Activated CD8-positive, alpha-beta T cell treated with anti-CD3 and anti-CD28 coated beads, Interleukin-2, amount 10 ng/mL, durations not matched to agents 7 days and 5 days (primary cell): ENCODE results near the gene TPRN. TPM values are rescaled to one million over a fixed set of nuclear protein-coding genes. Genes with fewer than 3 reads are reported as not detected.

ENCODE experiments used
- ATAC-seq: fragments of 150-1000 bp; cut with Tn5 transposase; one replicate; pipeline ENCODE4 v1.10.0; 2021; ENCODE audit warnings: moderate library complexity
- CTCF ChIA-PET: fragments of 350-600 bp; sonication (Branson Sonifier 250); formaldehyde crosslinking; loops from one replicate; lab custom pipeline; 2021; ENCODE audit warnings: antibody characterized with exemption; lab: Charles Lee
- POLR2A ChIA-PET: fragments of 350-600 bp; sonication (Branson Sonifier 250); formaldehyde crosslinking; loops from one replicate; lab custom pipeline; 2021; ENCODE audit warnings: antibody characterized with exemption; lab: Charles Lee
- DNase-seq: peaks from one replicate; pipeline ENCODE4 v3.0.0-alpha.2; 2020
- H3K27ac Mint-ChIP-seq: one replicate; pipeline ENCODE4 v1.8.0; 2021; ENCODE audit warnings: mild to moderate bottlenecking, mixed read lengths
- H3K27me3 Mint-ChIP-seq: one replicate; pipeline ENCODE4 v1.8.0; 2021; ENCODE audit warnings: low read depth, mixed read lengths
- H3K36me3 Mint-ChIP-seq: one replicate; pipeline ENCODE4 v1.8.0; 2021; ENCODE audit warnings: low read depth, mixed read lengths
- H3K4me1 Mint-ChIP-seq: one replicate; pipeline ENCODE4 v1.8.0; 2021; ENCODE audit warnings: low read depth, mixed read lengths
- H3K4me3 Mint-ChIP-seq: one replicate; pipeline ENCODE4 v1.8.0; 2021; ENCODE audit warnings: mild to moderate bottlenecking, mixed read lengths
- H3K9me3 Mint-ChIP-seq: one replicate; pipeline ENCODE4 v1.8.0; 2022; ENCODE audit warnings: mixed read lengths; ENCODE audit not compliant: insufficient read depth
- total RNA-seq, 2 experiments: library from RNA; stranded (reverse); gene quantifications; one replicate each; pipeline ENCODE4 v1.2.3, GENCODE V29; 2021

The TPRN gene
- total RNA-seq, 2 experiments from 2014 or later: 10.9 to 12.0 TPM

DNA sequence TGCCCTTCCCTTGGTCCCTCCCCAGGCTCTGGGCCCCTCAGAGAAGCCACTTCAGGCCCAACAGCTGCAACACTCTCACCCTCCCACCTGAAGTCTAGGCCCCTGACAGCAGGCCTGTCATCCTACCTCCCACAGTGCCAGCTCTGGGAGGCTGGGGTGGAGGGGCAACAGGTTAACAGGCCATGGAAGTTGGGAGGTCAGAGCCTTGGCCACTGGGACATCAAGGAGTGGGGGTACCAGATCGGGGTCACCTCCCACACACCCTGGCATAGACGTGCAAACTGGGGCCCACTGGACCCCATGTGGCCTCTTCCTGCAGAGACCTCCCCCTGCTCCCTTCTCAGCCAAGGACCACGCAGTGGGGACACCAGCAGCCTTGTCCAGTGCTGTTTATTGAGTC, 9.3 kb downstream of the TPRN start:
- no peaks in the 10 kb centered on the region for H3K27me3 Mint-ChIP-seq
- ChIA-PET POLR2A (interaction anchor here (0.8 to 1.3 kb wide), 2 partner anchors 14 to 62 kb away, joined by 3 to 5 read pairs; partner anchors contain the start of gene TMEM203), CTCF (interaction anchor here (1.5 to 1.7 kb wide), 2 partner anchors 36 to 72 kb away, joined by 4 read pairs; partner anchors contain the start of gene RNF224)
- DNase-seq (no peak), ATAC-seq (no peak)
- H3K36me3 Mint-ChIP-seq: peaks cover 8% of the 10 kb centered on the region
- H3K9me3 Mint-ChIP-seq: no peaks in the 10 kb centered on the region
- no peak overlapping the region for H3K4me3 Mint-ChIP-seq
- H3K27ac Mint-ChIP-seq: no peak overlapping the region
- H3K4me1 Mint-ChIP-seq: peaks cover 35% of the 10 kb centered on the region

DNA sequence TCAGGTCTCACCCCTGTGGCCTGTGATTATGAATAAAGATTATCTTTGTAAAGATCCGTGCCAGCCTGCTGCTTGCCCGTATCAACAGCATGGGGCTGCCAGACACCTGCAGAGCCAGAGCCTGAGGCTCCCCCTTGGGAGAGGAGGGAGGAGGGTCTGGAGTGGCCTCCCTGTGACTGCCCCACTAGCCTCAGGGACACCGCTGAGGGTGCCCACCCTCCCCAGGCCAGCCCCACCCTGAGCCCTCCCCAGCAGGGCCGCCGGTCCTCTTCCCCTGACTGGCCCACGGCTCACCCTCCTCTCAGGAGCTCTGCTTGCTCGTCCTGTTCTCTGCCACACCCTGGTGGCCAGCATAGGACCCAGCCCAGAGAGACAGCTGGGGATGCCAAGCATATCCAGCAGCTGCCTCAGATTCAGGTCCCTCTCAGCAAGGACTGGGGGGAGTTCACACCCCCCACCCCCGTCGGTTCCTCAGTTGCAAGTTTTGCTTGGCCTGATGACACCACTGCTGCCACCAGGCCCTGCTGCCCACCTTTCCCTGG, 10.2 kb downstream of the TPRN start:
- Mint-ChIP-seq H3K9me3 (no peaks in the 10 kb centered on the region), H3K27me3 (no peaks in the 10 kb centered on the region), H3K27ac (peak overlapping the region; percentile 61), H3K36me3 (peaks cover 8% of the 10 kb centered on the region), H3K4me3 (peak overlapping the region; percentile 97), H3K4me1 (peaks cover 38% of the 10 kb centered on the region)
- ATAC-seq (no peak), DNase-seq (no peak)
- CTCF ChIA-PET: interaction anchor here (1.3 to 3.4 kb wide), 5 partner anchors 8 to 71 kb away, joined by 3 to 23 read pairs (median 9); partner anchors contain the start of genes CYSRT1, RNF224 and TPRN
- POLR2A ChIA-PET: interaction anchor here (0.8 kb wide), 1 partner anchor 61 kb away, joined by 3 read pairs; no protein-coding TSS in a partner anchor

DNA sequence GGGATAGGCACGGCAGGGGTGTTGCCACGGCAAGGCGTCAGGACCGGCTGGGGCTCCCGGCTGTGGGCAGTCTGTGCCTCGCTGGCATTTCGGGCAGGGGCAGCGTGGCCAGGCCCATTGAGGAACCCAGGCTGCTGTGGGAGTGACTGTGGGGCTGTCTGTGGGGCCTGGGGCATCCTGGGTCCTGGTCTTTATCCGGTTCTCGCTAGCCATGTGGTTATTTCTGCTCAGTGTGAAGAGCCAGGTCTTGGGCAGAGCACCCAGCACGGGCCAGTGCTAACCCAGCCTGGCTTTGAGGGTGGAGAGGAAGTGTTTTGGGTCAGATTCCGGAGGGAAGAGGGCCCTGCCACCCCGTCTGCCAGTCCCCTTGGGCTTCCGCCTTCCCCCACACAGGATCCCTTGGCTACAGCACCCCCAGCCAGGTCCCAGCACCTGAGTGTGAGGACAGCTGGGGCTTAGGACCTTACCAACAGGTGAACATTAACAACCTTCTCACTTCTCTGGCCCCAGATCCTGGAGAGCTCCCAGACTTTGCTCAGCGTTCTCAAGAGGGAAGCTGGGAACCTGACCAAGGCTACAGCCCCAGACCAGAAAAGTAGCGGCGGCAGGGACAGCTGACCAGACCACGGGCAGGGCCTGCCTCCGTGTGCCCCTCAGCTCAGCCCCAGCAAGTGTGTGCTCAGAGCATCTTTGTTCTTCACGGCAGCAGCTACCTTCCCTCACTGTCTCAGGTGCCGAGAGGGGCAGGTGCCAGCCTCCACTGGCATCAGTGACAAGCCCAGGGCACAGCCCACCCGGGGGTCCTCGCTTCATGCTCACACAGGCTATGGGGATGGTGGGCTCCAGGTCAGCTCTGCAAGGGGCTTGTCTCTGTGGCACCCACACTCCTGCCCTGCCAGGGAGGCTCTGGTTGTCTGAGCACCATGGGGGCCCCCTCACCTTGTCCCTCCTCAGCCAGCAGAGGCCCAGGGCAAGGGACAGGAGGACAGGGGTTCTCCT, 10.9 kb downstream of the TPRN start:
- ChIA-PET POLR2A (interaction anchor here (0.6 to 3.2 kb wide), 21 partner anchors 9 to 120 kb away, joined by 3 to 28 read pairs (median 5); partner anchors contain the start of genes CYSRT1, LRRC26, MAN1B1 and RNF208), CTCF (interaction anchor here (0.7 to 3.4 kb wide), 20 partner anchors 9 to 154 kb away, joined by 3 to 23 read pairs (median 4); partner anchors contain the start of genes CYSRT1, MAN1B1, RNF208 and RNF224)
- H3K27ac Mint-ChIP-seq: peak overlapping the region; percentile 97
- peaks cover 38% of the 10 kb centered on the region for H3K4me1 Mint-ChIP-seq
- ATAC-seq: no peak
- no peaks in the 10 kb centered on the region for H3K27me3 Mint-ChIP-seq
- no peak for DNase-seq
- peaks cover 8% of the 10 kb centered on the region for H3K36me3 Mint-ChIP-seq
- H3K9me3 Mint-ChIP-seq: no peaks in the 10 kb centered on the region
- peak overlapping the region; percentile 97 for H3K4me3 Mint-ChIP-seq

DNA sequence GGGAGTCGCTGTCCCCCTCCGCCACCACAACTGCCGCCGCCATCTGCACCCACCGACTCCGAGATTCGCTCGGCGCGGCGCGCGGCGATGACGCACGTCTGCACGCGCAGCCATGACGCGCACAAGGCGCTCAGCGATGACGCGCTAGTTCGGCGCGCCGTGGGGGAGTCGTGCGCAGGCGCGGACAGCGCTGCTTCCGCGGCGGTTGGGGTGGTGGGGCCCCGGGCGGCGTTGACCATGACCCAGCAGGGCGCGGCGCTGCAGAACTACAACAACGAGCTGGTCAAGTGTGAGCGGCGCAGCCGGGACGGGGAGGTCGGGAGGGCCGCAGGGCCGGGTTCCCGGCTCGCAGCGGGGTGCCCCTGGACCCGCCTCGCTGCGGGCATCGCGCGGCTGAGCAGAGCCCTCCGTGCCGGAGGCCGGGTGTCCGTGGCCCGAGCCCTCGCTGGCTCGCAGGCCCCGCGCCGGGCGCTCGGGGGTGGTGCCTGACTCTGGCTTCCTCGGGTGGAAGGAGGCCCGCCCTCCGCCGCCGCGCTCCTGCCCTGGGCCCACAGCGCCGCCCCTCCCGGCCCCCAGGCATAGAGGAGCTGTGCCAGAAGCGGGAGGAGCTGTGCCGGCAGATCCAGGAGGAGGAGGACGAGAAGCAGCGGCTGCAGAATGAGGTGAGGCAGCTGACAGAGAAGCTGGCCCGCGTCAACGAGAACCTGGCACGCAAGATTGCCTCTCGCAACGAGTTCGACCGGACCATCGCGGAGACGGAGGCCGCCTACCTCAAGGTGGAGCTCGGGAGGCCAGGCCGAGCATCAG, 11.8 kb downstream of the TPRN start, which contains the start of the genes ANAPC2 and SSNA1:
ANAPC2 (minus strand) TSS at position 71 of the 807 bp plus-strand sequence; CDS start at position 43, 28 bp downstream.
SSNA1 (plus strand) TSS at position 187 of the 807 bp plus-strand sequence; CDS start at position 238, 51 bp downstream.
- Mint-ChIP-seq H3K36me3 (peaks cover 12% of the 10 kb centered on the region), H3K27me3 (no peaks in the 10 kb centered on the region), H3K9me3 (no peaks in the 10 kb centered on the region), H3K4me1 (peaks cover 42% of the 10 kb centered on the region), H3K4me3 (peak within 1 kb of the TSS; percentile 97), H3K27ac (peak within 1 kb of the TSS; percentile 97)
- ChIA-PET POLR2A (interaction anchor here (0.6 to 3.2 kb wide), 25 partner anchors 8 to 119 kb away, joined by 3 to 28 read pairs (median 4); partner anchors contain the start of genes CYSRT1, LRRC26, MAN1B1 and RNF208), CTCF (interaction anchor here (0.7 to 3.4 kb wide), 22 partner anchors 10 to 153 kb away, joined by 3 to 23 read pairs (median 4); partner anchors contain the start of genes CYSRT1, MAN1B1, RNF208 and RNF224)
- ATAC-seq (peak; percentile 81), DNase-seq (peak; percentile 93)

DNA sequence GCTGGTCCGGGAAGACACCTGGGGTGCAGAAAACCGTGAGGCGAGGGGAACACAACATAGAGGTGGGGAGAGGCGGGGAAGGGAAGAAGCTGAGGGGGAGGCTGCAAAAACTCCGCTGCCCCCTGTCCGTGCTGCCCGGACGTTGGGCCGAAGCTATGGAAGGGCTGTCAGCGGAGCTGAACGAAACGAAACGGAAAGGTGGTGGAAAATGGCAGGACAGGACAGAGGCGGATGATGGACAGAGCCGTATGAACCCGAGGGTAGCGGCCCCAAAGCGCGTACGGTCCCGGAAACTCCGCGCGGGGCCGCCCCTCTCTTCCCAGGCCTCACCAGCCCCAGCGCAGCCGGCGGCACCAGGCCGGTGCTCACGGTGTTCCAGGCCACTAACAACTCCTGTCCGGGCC, 12.5 kb downstream of the TPRN start:
- DNase-seq (no peak), ATAC-seq (no peak)
- H3K4me1 Mint-ChIP-seq: peaks cover 42% of the 10 kb centered on the region
- no peaks in the 10 kb centered on the region for H3K9me3 Mint-ChIP-seq
- POLR2A ChIA-PET: interaction anchor here (0.7 to 3.2 kb wide), 13 partner anchors 10 to 244 kb away, joined by 3 to 28 read pairs (median 4); partner anchors contain the start of genes CYSRT1, RNF208, SAPCD2 and TPRN
- peak overlapping the region; percentile 90 for H3K4me3 Mint-ChIP-seq
- H3K27me3 Mint-ChIP-seq: no peaks in the 10 kb centered on the region
- peak overlapping the region; percentile 96 for H3K27ac Mint-ChIP-seq
- CTCF ChIA-PET: interaction anchor here (1.2 to 3.4 kb wide), 12 partner anchors 10 to 120 kb away, joined by 3 to 23 read pairs (median 5); partner anchors contain the start of genes CYSRT1, RNF208, RNF224 and TPRN
- peaks cover 16% of the 10 kb centered on the region for H3K36me3 Mint-ChIP-seq

DNA sequence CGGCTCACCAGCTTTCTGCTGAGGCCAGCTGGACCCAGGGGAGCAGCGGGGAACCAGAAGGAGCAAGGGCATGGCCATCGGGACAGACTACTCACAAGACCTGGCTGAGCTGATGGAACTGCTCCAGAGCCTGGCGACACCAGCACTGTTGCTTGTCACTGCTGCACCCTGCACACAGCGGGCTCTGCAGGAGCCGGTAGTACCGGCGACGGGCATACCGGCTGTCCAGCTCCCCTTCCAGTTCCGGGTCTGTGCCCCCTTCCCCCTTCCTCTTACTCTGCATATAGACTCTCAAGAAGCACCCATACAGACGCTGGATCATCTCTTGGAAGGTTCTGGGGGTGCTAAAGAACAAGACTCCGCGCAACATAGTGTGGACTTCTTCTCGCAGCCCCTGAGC, 13.2 kb downstream of the TPRN start:
- Mint-ChIP-seq H3K4me3 (peak overlapping the region; percentile 90), H3K36me3 (peaks cover 16% of the 10 kb centered on the region), H3K4me1 (peaks cover 42% of the 10 kb centered on the region), H3K27me3 (no peaks in the 10 kb centered on the region), H3K9me3 (no peaks in the 10 kb centered on the region), H3K27ac (peak overlapping the region; percentile 96)
- ChIA-PET POLR2A (interaction anchor here (0.7 to 3.2 kb wide), 12 partner anchors 11 to 243 kb away, joined by 3 to 28 read pairs (median 4); partner anchors contain the start of genes CYSRT1, RNF208, SAPCD2 and TPRN), CTCF (interaction anchor here (1.2 to 3.4 kb wide), 6 partner anchors 11 to 119 kb away, joined by 3 to 23 read pairs (median 4); partner anchors contain the start of genes CYSRT1 and RNF224)
- no peak for ATAC-seq
- no peak for DNase-seq

DNA sequence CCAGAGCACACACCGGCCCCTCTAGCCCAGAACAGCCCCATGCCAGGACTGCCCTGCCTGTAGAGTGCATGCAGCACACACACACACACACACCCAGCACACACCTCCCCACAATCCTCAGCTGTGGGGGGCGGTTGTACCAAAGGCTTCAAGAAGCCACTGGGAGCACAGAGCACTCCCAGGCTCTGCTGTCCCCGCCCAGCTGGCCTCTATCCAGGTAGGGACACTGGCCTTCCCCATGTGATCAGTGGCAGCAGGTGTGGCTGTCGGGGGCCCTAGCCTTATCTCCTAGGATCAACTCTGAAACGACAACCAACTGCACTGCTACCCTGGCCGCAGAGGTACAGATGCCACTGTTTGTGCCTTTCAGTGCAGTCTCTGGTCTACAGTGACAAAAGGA, 14.2 kb downstream of the TPRN start:
- ChIA-PET CTCF (interaction anchor here (1.7 kb wide), 1 partner anchor 50 kb away, joined by 4 read pairs; no protein-coding TSS in a partner anchor), POLR2A (interaction anchor here (3.2 kb wide), 1 partner anchor 14 kb away, joined by 20 read pairs; the partner anchor contains the start of gene TPRN)
- Mint-ChIP-seq H3K4me1 (peaks cover 42% of the 10 kb centered on the region), H3K36me3 (peaks cover 20% of the 10 kb centered on the region), H3K27ac (peak overlapping the region; percentile 32), H3K9me3 (no peaks in the 10 kb centered on the region), H3K4me3 (peak overlapping the region; percentile 90), H3K27me3 (no peaks in the 10 kb centered on the region)
- ATAC-seq (no peak), DNase-seq (no peak)

DNA sequence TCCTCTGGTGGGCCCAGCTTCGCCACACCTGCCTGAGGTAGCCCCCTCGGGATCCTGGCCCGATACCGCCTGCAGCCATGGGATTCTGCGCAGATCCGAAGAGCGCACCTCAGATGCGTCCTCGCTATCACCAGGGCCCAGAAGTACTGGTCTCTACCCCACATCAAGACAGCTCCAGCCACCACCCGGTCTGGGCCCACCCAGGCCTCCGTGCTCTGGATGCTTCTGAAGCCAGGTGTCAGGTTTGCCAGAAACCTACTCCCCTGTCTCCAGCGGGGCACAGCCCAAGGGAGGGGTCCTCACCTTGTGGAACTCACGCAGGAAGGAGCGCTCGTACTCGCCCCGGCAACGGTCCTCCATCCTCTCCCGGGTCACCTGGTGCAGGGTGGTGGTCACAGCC, 14.6 kb downstream of the TPRN start:
- H3K27me3 Mint-ChIP-seq: no peaks in the 10 kb centered on the region
- H3K36me3 Mint-ChIP-seq: peaks cover 20% of the 10 kb centered on the region
- no peaks in the 10 kb centered on the region for H3K9me3 Mint-ChIP-seq
- H3K4me1 Mint-ChIP-seq: peaks cover 40% of the 10 kb centered on the region
- CTCF ChIA-PET: no interaction called here
- no peak for DNase-seq
- POLR2A ChIA-PET: no interaction called here
- H3K27ac Mint-ChIP-seq: no peak overlapping the region
- no peak for ATAC-seq
- no peak overlapping the region for H3K4me3 Mint-ChIP-seq

DNA sequence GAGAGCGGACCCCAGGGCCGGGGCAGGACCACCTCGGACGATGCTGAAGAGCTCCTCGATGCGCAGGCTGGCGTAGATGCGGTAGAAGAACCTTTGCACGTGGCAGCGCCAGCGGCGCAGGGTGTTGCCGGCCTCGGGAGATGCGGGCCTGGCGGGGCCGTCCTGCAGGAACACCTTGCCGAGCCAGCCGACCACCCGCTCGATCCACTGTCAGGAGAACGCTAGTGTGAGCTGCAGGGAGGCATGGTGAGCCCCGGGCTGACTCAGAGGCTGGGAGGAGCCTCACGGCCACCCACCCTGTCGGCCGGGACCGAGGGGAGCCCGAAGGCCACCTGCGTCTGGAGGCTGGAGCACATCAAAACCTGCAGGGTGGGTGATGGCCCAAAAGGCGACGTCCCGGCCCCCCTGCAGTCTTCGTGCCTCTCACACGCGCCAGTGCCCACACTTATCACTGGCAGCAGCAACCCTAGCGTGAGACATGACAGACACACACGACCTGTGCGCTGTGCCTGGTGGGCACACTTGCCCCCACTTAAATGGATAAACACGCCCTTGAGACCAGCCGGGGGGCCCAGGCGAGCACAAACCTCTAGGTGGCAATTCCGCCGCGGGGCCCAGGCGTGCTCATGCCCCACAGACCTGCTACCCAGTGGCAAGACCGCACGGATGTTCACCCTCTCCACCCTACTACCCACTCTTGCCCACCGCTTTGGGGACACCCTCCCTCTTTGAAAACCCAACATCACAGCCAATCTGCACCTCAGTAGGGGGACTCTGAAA, 15.5 kb downstream of the TPRN start:
- no peaks in the 10 kb centered on the region for H3K9me3 Mint-ChIP-seq
- POLR2A ChIA-PET: no interaction called here
- ATAC-seq (no peak), DNase-seq (no peak)
- H3K4me1 Mint-ChIP-seq: peaks cover 33% of the 10 kb centered on the region
- H3K36me3 Mint-ChIP-seq: peaks cover 20% of the 10 kb centered on the region
- no peak overlapping the region for H3K27ac Mint-ChIP-seq
- no peak overlapping the region for H3K4me3 Mint-ChIP-seq
- CTCF ChIA-PET: no interaction called here
- no peaks in the 10 kb centered on the region for H3K27me3 Mint-ChIP-seq
